ENCODE measurements around the gene CALML6.
"Not testable (repeated sequence)": the region's sequence is repeated elsewhere in the genome, so short reads cannot be mapped to it uniquely, and the experiment has no call there.

The CALML6 gene

DNA sequence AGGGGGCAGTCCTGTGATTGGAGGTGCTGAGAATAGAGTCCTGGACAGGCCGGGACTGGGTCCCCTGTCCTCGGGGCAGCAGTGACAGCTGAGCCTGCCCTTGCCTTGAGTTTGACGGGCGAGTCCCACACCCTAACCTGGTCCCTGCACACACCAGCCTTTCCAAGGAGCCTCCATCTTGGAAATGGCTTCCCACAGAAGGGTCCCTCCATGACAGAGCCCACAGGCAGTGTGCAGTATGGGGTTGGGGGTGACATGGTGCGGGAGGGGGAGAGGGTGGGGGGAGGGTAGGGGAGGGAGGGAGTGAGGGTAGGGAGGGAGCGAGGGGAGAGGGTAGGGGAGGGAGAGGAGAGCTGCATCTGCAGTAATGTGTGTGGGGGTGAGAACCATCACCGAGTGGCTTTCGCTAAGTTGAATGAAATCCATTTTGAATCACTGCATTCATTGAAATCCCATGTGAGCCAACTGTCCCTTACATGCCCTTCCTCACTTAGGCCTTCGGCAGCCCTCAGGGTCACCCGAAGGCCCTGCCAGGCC is 14.1 kb downstream of the CALML6 start:
- no peak for DNase-seq (ENCODE audit: insufficient read length)
- FAIRE-seq: no peak
- TF ChIP-seq POLR2A (IDR thresholded peaks at IDR 0.05; ENCODE audit: low read depth, low read length) (no peak), TAF1 (IDR thresholded peaks at IDR 0.05; ENCODE audit: borderline replicate concordance, low read depth, low read length) (no peak)

DNA sequence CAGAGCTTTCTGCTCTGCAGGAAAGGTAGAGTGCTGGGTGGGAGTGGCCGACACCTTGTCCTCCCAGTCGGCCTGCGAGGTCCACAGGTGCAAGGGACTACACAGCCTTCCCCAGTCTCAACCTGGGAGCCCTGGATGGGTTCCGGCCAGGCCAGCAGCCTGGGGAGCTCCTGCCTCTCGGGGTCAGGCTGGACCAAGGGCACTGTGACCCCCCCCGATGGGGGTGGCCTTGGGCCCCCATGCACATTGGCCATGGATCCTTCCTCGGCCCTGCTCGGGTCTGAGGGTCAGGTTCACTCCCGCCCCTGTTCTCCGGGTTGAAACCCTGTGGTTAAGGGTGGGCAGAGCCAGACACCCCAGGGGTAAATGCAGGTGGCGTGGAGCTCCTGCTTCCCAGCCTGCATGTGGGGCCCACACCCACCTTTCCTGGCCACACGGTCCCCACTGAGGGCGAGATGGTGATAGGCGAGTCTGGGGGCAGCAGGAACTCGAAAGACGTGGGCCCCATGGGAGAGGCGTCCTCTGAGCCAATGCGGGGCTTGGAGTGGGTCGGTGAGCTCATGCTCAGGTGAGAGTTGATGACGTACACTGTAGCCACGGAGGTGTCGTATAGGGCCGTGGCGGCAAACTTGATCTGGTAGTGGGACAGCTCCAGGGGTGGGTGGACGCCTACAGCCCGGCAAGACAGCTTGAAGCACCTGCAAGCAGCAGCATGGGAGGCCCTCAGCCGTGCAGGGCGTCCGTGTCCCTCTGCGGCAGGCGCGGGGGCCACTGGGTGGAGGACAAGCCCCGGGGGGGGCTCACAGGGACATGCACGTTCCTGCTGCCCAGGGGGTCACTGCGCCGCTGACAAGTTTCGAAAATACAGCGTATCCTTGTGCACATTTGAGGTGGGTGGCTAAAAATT is 14.8 kb downstream of the CALML6 start:
- TF ChIP-seq POLR2AphosphoS5 (IDR thresholded peaks at IDR 0.05; ENCODE audit: low read depth, low read length) (no peak), POLR2A (IDR thresholded peaks at IDR 0.05; ENCODE audit: low read depth, low read length) (no peak), TAF1 (IDR thresholded peaks at IDR 0.05; ENCODE audit: borderline replicate concordance, low read depth, low read length) (no peak)
- no peak for DNase-seq (ENCODE audit: insufficient read length)
- no peak for FAIRE-seq

DNA sequence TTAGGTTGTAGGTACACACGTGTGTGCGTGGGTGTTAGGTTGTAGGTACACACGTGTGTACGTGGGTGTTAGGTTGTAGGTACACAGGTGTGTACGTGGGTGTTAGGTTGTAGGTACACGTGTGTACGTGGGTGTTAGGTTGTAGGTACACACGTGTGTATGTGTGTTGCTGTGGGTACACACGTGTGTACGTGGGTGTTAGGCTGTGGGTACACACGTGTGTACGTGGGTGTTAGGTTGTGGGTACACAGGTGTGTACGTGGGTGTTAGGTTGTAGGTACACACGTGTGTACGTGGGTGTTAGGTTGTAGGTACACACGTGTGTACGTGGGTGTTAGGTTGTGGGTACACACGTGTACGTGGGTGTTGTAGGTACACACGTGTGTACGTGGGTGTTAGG is 19.8 kb downstream of the CALML6 start:
- FAIRE-seq; DNase-seq (ENCODE audit: insufficient read length): not testable (repeated sequence)

DNA sequence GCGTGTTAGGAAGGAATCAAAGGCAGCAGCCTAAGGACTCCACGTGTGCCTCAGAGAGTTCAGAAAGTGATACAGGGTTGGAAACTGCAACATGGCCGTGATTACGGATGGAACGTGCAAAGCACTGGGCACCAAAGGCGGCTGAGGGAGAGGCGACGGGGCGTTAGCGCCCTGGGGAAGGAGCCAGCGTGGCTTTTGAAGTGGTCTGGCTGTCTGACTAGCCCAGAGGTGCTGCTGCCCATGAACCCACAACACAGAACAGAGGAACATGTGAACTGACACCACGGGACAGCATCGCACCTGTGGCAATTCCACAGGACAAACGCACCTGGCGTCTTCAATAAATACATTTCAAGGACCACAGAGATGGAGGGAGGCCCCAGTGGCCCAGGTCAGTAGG is 22.0 kb downstream of the CALML6 start:
- DNase-seq (ENCODE audit: insufficient read length): no peak
- TF ChIP-seq TAF1 (IDR thresholded peaks at IDR 0.05; ENCODE audit: borderline replicate concordance, low read depth, low read length): no peak
- TF ChIP-seq POLR2AphosphoS5 (IDR thresholded peaks at IDR 0.05; ENCODE audit: low read depth, low read length): no peak
- no peak for TF ChIP-seq POLR2A (IDR thresholded peaks at IDR 0.05; ENCODE audit: low read depth, low read length)
- FAIRE-seq: no peak

DNA sequence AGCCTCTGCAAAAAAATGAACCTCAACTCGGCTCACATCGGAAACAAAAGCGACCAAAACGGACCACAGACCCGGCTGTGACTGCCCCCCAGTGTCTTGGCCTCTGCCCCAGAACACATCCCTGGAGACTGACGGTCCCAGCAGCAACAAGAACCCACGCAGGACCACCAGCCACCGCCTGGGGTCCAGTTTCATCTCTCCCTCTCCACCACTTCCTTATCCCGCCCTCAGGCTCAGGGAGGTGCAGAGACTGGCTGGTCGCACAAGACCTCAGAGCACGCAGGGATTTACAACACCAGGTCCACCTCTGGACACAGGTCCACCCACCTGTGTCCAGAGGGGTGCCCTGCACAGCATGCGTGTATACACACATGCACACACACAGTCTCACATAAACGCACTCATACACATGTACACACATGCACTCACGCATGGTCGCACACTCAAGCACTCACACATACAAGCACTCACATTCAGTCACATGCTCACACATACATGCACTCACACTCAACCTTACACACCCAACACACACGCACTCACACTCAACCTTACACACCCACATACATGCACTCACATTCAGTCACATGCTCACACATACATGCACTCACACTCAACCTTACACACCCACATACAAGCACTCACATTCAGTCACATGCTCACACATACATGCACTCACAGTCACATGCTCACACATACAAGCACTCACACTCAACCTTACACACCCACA is 22.7 kb downstream of the CALML6 start:
- no peak for DNase-seq (ENCODE audit: insufficient read length)
- FAIRE-seq: no peak
- TF ChIP-seq POLR2AphosphoS5 (IDR thresholded peaks at IDR 0.05; ENCODE audit: low read depth, low read length) (no peak), TAF1 (IDR thresholded peaks at IDR 0.05; ENCODE audit: borderline replicate concordance, low read depth, low read length) (no peak), POLR2A (IDR thresholded peaks at IDR 0.05; ENCODE audit: low read depth, low read length) (no peak)

DNA sequence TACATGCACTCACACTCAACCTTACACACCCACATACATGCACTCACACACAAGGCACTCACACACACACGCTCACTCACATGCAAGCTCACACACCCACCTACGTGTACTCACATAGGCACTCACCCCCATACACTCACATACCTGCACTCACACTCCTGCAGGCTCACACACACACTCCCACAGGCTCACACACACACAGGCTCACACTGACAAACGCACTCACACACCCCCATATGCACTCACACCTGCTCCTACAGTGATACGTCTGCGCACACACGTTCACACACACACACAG is 23.2 kb downstream of the CALML6 start:
- no peak for TF ChIP-seq TAF1 (IDR thresholded peaks at IDR 0.05; ENCODE audit: borderline replicate concordance, low read depth, low read length)
- no peak for TF ChIP-seq POLR2A (IDR thresholded peaks at IDR 0.05; ENCODE audit: low read depth, low read length)
- no peak for TF ChIP-seq POLR2AphosphoS5 (IDR thresholded peaks at IDR 0.05; ENCODE audit: low read depth, low read length)
- DNase-seq (ENCODE audit: insufficient read length): no peak
- FAIRE-seq: no peak

DNA sequence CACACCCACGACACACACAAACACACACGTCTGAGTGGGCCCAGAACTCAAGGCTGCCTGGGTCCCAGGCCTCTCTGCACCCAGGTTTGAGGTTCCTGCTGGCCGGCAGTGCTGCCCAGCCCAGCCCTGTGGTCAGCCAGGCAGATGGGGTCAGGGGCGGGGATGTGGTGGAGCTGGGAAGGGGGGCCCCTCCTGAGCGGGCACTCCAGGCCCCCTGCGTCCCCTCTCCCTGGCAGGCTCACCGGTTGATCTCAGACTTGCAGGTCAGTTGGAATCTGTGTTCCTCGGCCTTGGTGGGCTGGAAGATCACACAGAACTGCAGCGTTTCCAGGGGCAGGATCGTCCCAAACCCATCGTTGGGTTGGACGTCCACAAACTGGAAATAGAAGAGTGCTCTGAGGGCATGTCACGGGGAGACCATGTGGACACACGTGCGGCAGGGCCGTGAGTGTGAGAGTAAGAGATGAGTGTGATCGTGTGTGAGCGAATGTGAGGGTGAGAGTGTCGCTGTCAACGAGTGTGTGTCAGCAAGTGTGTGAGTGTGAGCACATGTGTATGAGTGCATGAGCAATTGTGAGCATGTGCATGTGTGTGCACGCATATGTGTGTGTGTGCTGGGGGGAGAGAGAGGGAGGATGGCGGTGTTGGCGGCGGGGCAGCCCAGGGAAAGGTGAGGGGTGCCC is 23.7 kb downstream of the CALML6 start:
- FAIRE-seq (no peak), DNase-seq (ENCODE audit: insufficient read length) (no peak)
- TF ChIP-seq TAF1 (IDR thresholded peaks at IDR 0.05; ENCODE audit: borderline replicate concordance, low read depth, low read length) (no peak), POLR2AphosphoS5 (IDR thresholded peaks at IDR 0.05; ENCODE audit: low read depth, low read length) (no peak), POLR2A (IDR thresholded peaks at IDR 0.05; ENCODE audit: low read depth, low read length) (no peak)

DNA sequence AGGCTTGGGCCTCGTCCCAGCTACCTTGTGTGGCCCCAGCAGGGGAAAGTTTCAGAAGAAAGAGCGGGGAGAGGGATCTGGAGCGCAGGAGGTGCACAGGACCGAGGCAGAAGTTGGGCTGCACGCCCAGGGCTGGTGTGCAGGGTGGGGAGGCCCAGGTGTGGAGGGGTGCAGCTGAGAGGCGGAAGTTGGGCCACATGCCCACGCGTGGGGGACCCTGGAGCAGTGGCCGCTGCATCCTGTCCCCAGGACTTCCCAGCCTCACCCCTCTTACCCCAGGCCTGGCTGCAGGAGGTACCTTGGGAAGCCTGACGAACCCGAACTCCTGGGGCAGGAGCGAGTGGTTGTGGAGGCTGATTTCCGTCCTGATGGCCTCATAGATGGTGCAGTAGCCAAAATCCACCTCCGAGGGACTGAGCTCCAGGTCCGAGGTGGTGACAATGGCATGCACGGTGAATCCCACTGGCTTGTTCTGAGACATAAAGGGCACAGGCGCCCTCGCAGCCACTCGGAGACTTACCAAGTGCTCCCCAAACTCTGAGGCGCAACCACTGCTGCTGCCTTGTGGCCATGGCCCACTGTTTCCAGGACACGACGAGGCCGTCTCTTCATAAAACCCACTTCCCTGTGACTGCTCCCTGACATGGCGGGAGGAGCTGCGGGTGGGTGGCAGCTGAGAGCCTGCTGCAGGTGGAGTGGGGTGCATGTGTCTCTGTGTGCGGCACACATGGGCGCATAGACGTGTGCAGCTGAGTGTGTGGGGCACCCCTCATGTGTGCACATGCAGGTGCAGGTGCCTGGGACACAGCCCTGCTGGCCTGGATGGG is 24.4 kb downstream of the CALML6 start:
- DNase-seq (ENCODE audit: insufficient read length) (no peak), FAIRE-seq (no peak)
- TF ChIP-seq TAF1 (IDR thresholded peaks at IDR 0.05; ENCODE audit: borderline replicate concordance, low read depth, low read length) (no peak), POLR2A (IDR thresholded peaks at IDR 0.05; ENCODE audit: low read depth, low read length) (no peak), POLR2AphosphoS5 (IDR thresholded peaks at IDR 0.05; ENCODE audit: low read depth, low read length) (no peak)

DNA sequence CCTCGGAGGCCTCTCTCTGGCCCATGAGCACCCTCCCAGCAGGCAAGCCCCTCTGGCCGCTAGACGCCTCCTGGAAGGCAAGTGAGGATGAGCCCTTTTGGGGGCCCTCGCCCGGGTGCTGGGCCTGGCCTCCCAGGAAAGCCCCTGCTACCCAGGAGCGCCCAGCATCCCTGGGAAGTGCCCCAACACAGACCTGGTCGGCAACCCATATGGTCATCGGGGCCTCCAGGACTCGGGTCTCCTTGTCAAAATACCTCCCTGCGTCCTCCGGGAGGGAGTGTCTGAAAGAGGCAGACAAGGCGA is 25.0 kb downstream of the CALML6 start:
- DNase-seq (ENCODE audit: insufficient read length): no peak

DNA sequence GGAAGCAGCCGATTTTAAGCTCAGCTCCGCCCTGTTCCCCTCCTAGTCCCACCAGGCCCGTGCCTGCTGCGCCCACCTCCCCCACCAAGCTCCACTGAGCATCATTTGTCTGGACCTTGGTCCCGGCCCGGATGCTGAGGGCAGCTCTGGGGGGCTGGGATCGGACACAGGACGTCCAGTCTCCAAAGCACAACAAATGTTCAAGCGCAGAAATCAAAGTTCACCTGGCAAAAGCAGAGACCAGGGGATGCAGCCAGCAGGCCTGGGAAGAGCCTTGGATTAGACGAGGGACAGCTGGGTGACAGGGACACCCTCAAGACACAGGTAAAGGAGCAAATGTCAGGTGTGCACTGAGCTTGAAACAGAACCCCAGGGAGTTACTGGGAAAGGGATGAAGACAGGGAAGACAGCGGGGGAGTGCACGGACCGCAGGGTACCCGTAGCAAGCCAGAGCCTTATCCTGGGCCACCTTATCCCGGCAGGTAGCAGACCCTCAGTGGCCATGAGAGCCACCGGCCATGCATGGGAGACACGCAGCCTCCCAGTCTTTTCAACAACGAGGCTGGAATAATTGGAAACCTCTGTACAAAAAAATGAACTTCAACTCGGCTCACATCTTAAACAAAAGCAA is 26.3 kb downstream of the CALML6 start:
- no peak for TF ChIP-seq POLR2AphosphoS5 (IDR thresholded peaks at IDR 0.05; ENCODE audit: low read depth, low read length)
- no peak for TF ChIP-seq POLR2A (IDR thresholded peaks at IDR 0.05; ENCODE audit: low read depth, low read length)
- no peak for TF ChIP-seq TAF1 (IDR thresholded peaks at IDR 0.05; ENCODE audit: borderline replicate concordance, low read depth, low read length)
- no peak for FAIRE-seq
- DNase-seq (ENCODE audit: insufficient read length): no peak

More for the DNA sequence above, 25.0 kb downstream of the CALML6 start:
- no peak for FAIRE-seq
- TF ChIP-seq POLR2AphosphoS5 (IDR thresholded peaks at IDR 0.05; ENCODE audit: low read depth, low read length) (no peak), POLR2A (IDR thresholded peaks at IDR 0.05; ENCODE audit: low read depth, low read length) (no peak), TAF1 (IDR thresholded peaks at IDR 0.05; ENCODE audit: borderline replicate concordance, low read depth, low read length) (no peak)
